NCI-H1694 (cell line): ENCODE results near the gene AEBP1.

Source experiments
- DNase-seq: peaks from one replicate; lab custom pipeline; 2025; lab: John Stamatoyannopoulos, UW

Gene AEBP1

GRCh38 chr7:44085546-44085945, 18.6 kb upstream of the AEBP1 start:
- DNase-seq, result no peak

GRCh38 chr7:44086627-44087026, 17.5 kb upstream of the AEBP1 start:
- DNase-seq, result no peak

- DNase-seq, result no peak
These were observed 16.0 kb upstream of the AEBP1 start for GRCh38 chr7:44087911-44088838.

- no peak for DNase-seq
These were observed 11.0 kb upstream of the AEBP1 start for GRCh38 chr7:44093102-44093641.

GRCh38 chr7:44094365-44094764, 9.8 kb upstream of the AEBP1 start:
- no peak for DNase-seq

GRCh38 chr7:44094883-44095592, 9.1 kb upstream of the AEBP1 start:
- no peak for DNase-seq

- no peak for DNase-seq
These were observed 8.4 kb upstream of the AEBP1 start for GRCh38 chr7:44095781-44096180.

- no peak for DNase-seq
These were observed 7.7 kb upstream of the AEBP1 start for GRCh38 chr7:44096326-44096881.

GRCh38 chr7:44097064-44097932, 6.8 kb upstream of the AEBP1 start:
- no peak for DNase-seq

GRCh38 chr7:44098092-44099068, 5.8 kb upstream of the AEBP1 start:
- no peak for DNase-seq

GRCh38 chr7:44099669-44100068, 4.5 kb upstream of the AEBP1 start:
- no peak for DNase-seq

- DNase-seq, result no peak
These were observed 3.5 kb upstream of the AEBP1 start for GRCh38 chr7:44100458-44101302.

GRCh38 chr7:44101303-44101965, 2.7 kb upstream of the AEBP1 start:
- DNase-seq, result no peak

- DNase-seq, result no peak
These were observed 1.9 kb upstream of the AEBP1 start for GRCh38 chr7:44101966-44102845.

GRCh38 chr7:44102846-44103565, 1.1 kb upstream of the AEBP1 start:
- no peak for DNase-seq

- no peak for DNase-seq
These were observed 601 bp upstream of the AEBP1 start for GRCh38 chr7:44103566-44103922.
